Kidney (tissue), 22 donors: Measurements from ENCODE around the gene SPEG. TPM values are rescaled to one million over a fixed set of nuclear protein-coding genes. Genes with fewer than 3 reads are reported as not detected.

Experiments used
- DNase-seq, 5 donors: peaks; one replicate each; pipeline ENCODE4 v3.0.0-alpha.2; 2013 to 2020
- FAIRE-seq: peaks from 2 replicates; lab custom pipeline; 2012; peaks lifted over from hg19 to GRCh38; lab: Jason Lieb, UNC
- H3K27ac ChIP-seq, 2 donors: one replicate each; pipeline ENCODE4 v1.7.0; 2013; ENCODE audit warnings: low read depth in 2 of 2, low read length in 2 of 2, inconsistent platforms in 1 of 2
- H3K27me3 ChIP-seq: one replicate; pipeline ENCODE4 v1.7.1; 2013; ENCODE audit warnings: low read length, inconsistent platforms; ENCODE audit not compliant: control insufficient read depth, insufficient read depth
- H3K36me3 ChIP-seq, 3 donors: one replicate each; pipeline versions ENCODE4 v1.7.0 to v1.7.1; 2013; ENCODE audit warnings: low read length in 3 of 3, control low read depth in 1 of 3, inconsistent platforms in 1 of 3; ENCODE audit not compliant: insufficient read depth in 3 of 3, control insufficient read depth in 2 of 3
- H3K4me1 ChIP-seq, 3 donors: one replicate each; pipeline versions ENCODE4 v1.7.0 to v1.7.1; 2013; ENCODE audit warnings: low read length in 3 of 3, inconsistent platforms in 1 of 3, low read depth in 1 of 3; ENCODE audit not compliant: control insufficient read depth in 2 of 3, insufficient read depth in 2 of 3
- H3K4me3 ChIP-seq, 3 donors: one replicate each; pipeline versions ENCODE4 v1.7.0 to v1.8.1; 2013; ENCODE audit warnings: low read length in 3 of 3, control low read depth in 1 of 3, inconsistent platforms in 1 of 3
- H3K9ac ChIP-seq, 3 donors: one replicate each; pipeline versions ENCODE4 v1.7.0 to v1.7.1; 2013; ENCODE audit warnings: low read length in 3 of 3, control low read depth in 1 of 3, inconsistent platforms in 1 of 3
- H3K9me3 ChIP-seq, 3 donors: one replicate each; pipeline versions ENCODE4 v1.7.0 to v1.7.1; 2013; ENCODE audit warnings: low read length in 3 of 3, control low read depth in 1 of 3, inconsistent platforms in 1 of 3; ENCODE audit not compliant: control insufficient read depth in 2 of 3, insufficient read depth in 1 of 3
- CTCF ChIP-seq: IDR thresholded peaks from 3 replicates; pipeline ENCODE4 v1.5.1; 2012; ENCODE audit warnings: mild to moderate bottlenecking, moderate library complexity, borderline replicate concordance; ENCODE audit not compliant: insufficient read depth; ENCODE audit errors: extremely low read depth
- intact Hi-C: fragments of 100-400 bp; cut with DNase I; formaldehyde crosslinking; loops from one replicate; pipeline ENCODE4 v1.11.1; 2022
- long read RNA-seq, 10 donors: library from polyadenylated mRNA in 1 of 10; unstranded in 1 of 10; transcript quantifications; one replicate each; pipeline ENCODE4 v2.0.0 and lab custom pipeline, GENCODE V29; 2021 to 2026
- polyA plus RNA-seq: library from polyadenylated mRNA; stranded (reverse); fragments of 350-450 nt; fragmentation: Illumina TruSeq; extraction: RNeasy Lipid Tissue Mini Kit (QIAGEN cat#74804); gene quantifications from one replicate; pipeline ENCODE4 v1.2.3, GENCODE V29; 2014; ENCODE audit warnings: low read depth, low replicate concordance; ENCODE audit not compliant: insufficient read depth
- total RNA-seq: library from RNA; stranded (reverse); fragmentation: NEBNext Ultra II Directional; extraction: Animal tissue kit (Norgen Biotek cat#: 25700); gene quantifications from one replicate; pipeline ENCODE4 v1.2.1, GENCODE V29; 2021
- donor health status: control.
- donor health status: control.
- donor health status: control.
- donor health status: control.
- donor health status: control.
- donor health status: DM: yes; HTN: yes; CAD: no.
- donor health status: Normal renal cell carcinoma (clear cell type).

SPEG gene
- total RNA-seq = 26.6 TPM
- polyA plus RNA-seq = 13.1 TPM
- long read RNA-seq, donor 1, partial matches to known transcripts = 0 of 1 reads
- long read RNA-seq, donor 1, other reads (novel, unspliced or antisense) = 0 of 1 reads
- long read RNA-seq, donor 2, partial matches to known transcripts = 0 of 1 reads
- long read RNA-seq, donor 2, other reads (novel, unspliced or antisense) = 0 of 1 reads
- long read RNA-seq, donor 3, partial matches to known transcripts = 0 of 1 reads
- long read RNA-seq, donor 3, other reads (novel, unspliced or antisense) = 0 of 1 reads
- long read RNA-seq, donor 4, partial matches to known transcripts = 0 of 1 reads
- long read RNA-seq, donor 4, other reads (novel, unspliced or antisense) = 0 of 1 reads
- long read RNA-seq, donor 5 = 0 reads
- long read RNA-seq, donor 6, partial matches to known transcripts = 0 of 1 reads
- long read RNA-seq, donor 6, other reads (novel, unspliced or antisense) = 0 of 1 reads
- long read RNA-seq, donor 7, partial matches to known transcripts = 14 of 22 reads
- long read RNA-seq, donor 7, other reads (novel, unspliced or antisense) = 5 of 22 reads
- long read RNA-seq, donor 8, partial matches to known transcripts = 0 of 1 reads
- long read RNA-seq, donor 8, other reads (novel, unspliced or antisense) = 0 of 1 reads
- long read RNA-seq, donor 9 = 0 reads
- long read RNA-seq, donor 10, partial matches to known transcripts = 0 of 1 reads
- long read RNA-seq, donor 10, other reads (novel, unspliced or antisense) = 0 of 1 reads

GRCh38 chr2:219434718-219435525 is at the start of gene SPEG:
Gene SPEG, plus strand, starts transcription at chr2:219434843. Its CDS starts 135 bp downstream, at chr2:219434978.
- peaks cover 3% of the 10 kb centered on the region for H3K27me3 ChIP-seq
- H3K36me3 ChIP-seq = no peaks in the 10 kb centered on the region
- no peak within 1 kb of the TSS for H3K4me3 ChIP-seq
- no peak for TF ChIP-seq CTCF
- intact Hi-C loops = no loop called here
- H3K9me3 ChIP-seq = no peaks in the 10 kb centered on the region
- no peaks in the 10 kb centered on the region for H3K4me1 ChIP-seq
- FAIRE-seq = no peak
- no peak within 1 kb of the TSS for H3K9ac ChIP-seq
- no peak within 1 kb of the TSS for H3K27ac ChIP-seq
- DNase-seq = peak in 4 of 5 donors; percentile 46 to 70 (median 61)

DNA sequence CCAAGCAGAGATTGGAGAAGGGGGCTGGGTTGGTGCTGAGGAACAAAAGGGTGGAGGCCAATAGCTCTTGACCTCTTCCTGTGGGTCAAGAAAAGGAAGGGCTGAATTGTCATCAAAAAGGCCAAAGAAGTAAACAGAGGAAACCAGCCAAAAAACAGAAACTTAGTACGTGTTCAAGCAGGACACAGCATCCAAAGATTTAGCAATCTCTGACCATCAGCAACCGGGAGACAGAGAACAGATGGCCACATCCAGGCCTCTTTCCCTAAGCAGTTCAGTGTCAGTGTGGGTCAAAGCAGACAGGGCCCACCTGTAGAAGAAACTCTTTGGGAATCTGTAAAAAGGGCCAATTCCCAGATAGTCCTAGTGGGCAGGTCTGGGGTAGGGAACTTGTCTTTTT is 49.8 kb upstream of the SPEG start:
- DNase-seq = no peak

More for the DNA sequence above, 49.8 kb upstream of the SPEG start:
- H3K27ac ChIP-seq = no peak overlapping the region
- H3K36me3 ChIP-seq = peaks cover 15 to 58% (median 38%) of the 10 kb centered on the region in 3 donors
- H3K4me1 ChIP-seq = peaks cover 0 to 13% (median 0%) of the 10 kb centered on the region in 3 donors
- intact Hi-C loops = no loop called here
- H3K27me3 ChIP-seq = no peaks in the 10 kb centered on the region
- H3K9me3 ChIP-seq = no peaks in the 10 kb centered on the region
- no peak overlapping the region for H3K4me3 ChIP-seq
- no peak for TF ChIP-seq CTCF
- FAIRE-seq = no peak
- no peak overlapping the region for H3K9ac ChIP-seq
